NCI-H2196 (cell line): ENCODE data around the gene MTSS2.

Experiments used
- DNase-seq: peaks from one replicate; lab custom pipeline; 2025; ENCODE audit not compliant: unreplicated experiment; lab: John Stamatoyannopoulos, UW

Gene MTSS2, protein sequence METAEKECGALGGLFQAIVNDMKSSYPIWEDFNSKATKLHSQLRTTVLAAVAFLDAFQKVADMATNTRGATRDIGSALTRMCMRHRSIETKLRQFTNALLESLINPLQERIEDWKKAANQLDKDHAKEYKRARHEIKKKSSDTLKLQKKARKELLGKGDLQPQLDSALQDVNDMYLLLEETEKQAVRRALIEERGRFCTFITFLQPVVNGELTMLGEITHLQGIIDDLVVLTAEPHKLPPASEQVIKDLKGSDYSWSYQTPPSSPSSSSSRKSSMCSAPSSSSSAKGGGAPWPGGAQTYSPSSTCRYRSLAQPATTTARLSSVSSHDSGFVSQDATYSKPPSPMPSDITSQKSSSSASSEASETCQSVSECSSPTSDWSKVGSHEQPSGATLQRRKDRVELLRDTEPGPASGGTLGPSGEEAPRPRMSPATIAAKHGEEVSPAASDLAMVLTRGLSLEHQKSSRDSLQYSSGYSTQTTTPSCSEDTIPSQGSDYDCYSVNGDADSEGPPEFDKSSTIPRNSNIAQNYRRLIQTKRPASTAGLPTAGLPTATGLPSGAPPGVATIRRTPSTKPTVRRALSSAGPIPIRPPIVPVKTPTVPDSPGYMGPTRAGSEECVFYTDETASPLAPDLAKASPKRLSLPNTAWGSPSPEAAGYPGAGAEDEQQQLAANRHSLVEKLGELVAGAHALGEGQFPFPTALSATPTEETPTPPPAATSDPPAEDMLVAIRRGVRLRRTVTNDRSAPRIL

DNA sequence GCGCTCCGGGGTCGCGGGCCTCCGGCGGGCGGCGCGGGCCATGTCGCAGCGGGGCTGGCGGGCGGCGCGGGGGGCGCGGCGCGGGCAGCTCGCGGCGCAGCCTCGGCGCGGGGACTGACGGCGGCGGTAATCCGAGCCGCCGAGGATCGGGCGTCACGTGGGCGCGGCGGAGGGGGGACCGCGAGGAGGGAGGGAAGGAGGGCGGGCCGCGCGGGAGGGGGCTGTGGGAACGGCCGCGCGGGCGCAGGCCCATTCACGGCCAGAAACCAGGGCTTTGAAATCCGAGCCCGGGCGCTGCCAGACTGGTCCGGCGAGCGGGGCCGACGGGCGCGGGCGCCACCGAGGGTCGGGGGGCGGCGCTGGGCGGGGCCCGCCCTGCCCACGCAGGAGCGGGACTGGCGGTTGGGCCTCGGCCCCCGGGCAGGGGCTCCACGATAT, at the start of gene MTSS2:
MTSS2 (minus strand) TSS at position 116 of the 438 bp plus-strand sequence. CDS start 262 bp downstream, outside the sequence.
- peak; percentile 81 for DNase-seq

DNA sequence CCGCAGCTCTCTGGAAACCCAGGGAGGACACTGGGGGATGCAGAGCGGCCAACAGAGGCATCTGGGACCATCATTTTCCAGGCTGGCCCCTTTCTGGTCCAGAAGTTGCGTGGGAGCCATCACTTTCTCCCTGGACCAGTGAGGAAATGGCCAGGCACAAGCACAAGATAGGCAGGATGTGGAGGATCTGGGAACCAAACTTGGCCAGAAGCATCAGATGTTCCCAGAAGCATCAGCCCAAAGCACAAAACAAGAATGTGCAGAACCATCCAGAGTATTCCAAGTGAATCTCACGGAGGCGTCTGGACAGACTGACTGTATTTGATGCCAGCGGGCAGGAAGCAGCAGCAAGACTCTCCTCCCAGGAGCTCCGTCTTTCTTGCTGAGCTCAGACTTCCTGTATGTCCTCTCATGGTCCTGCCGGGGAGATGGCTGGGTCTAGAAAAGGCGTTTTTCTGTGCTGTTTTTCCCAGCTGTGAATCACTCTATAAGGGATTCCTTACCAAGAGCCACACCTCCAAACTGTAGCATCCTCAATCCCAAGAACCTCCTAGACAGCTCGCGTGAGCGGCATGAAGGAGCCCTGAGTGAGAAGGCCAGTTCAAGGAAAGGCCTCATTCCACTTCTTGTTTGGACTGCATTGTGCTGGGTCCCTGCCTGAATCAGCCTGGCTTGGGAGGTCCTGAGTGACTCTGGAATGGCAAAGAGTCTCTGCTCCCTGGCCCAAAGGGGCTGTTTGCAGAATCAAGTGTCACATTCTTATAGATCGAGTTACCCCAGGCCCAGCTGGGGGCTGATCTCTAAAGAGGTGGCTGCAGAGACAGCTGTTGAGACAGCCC, 49.5 kb upstream of the MTSS2 start:
- DNase-seq = no peak

DNA sequence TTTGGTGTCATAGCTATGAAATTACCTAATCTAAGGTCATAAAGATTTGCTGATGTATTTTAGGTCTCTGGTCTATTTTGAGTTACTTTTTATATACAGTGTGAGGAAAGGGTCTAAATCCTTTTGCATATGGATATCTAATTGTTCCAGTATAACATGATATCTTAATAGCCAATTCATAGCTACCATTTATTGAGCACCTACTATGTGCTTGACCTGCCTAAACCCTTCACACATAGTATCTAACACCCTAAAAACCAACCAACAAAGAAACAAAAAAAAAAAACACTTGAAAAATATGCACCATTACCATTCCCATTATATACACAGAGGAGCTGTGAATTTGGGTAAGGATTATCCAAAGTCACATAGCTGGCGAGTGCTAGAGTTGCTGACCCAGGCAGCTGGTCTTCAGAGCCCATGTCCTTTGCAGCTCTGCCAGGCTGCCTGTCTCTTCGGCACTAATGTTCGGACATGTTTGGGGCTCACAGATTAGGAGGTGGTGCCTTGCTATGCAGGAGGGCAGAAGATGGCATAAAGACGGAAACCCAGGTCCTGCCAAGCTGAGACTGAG, 48.8 kb upstream of the MTSS2 start:
- DNase-seq = no peak

DNA sequence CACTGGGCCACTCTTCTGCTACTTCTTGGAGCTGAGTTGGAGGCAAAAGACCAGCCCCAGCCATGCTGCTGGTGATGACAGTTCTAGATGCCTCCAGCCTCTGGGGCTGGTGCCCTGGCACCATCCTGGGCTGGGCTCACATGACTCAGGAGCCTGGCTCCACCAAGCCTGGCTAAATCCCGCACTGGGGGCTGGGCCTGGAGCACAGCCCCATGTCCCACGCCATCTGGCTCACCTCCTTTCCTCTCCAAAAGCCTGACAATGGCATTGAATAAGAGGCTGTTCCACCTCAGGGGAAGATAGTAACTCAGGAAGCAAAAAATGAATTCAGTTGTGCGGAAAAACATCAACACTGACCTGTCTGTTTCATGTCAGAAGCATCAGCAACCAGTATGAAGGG, 45.1 kb upstream of the MTSS2 start:
- no peak for DNase-seq

DNA sequence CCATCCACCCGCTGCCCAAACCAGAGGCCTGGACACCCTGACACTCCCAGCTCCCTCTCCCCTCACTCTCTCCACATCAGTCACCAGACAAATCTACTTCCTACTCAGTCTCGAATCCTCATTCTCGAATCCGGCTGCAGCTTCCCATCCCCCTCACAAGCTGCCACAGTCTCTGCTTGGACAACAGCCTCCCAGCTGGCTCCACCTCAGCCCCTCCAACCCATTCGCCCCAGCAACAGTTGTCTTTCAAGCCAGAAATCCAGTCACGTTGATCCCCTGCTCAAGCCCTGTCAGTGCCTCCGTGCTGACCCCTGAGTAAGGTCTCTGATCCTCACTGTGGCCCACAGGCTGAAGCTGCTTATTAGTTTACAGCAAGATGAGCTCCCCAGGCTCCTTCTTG, 44.2 kb upstream of the MTSS2 start:
- DNase-seq = no peak

DNA sequence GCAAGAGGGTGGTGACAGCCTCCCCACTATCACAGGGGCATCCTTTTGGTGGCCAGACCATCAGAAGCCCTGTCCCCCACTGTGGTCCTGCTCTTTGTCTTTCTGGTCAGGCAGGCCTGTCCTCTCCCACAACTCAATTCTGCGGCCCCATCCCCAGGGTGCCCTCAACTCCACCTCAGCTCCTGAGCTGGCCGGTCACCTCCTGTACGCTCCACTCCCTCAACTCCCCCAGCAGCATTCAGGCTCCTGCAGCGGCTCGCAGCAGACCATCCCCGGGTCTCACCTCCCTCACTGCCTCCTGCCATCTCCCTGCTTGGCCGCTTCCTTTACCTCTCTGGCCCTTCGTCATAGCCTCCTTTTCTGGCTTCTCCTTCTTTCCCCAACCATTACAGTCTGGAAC, 43.4 kb upstream of the MTSS2 start:
- DNase-seq = no peak

DNA sequence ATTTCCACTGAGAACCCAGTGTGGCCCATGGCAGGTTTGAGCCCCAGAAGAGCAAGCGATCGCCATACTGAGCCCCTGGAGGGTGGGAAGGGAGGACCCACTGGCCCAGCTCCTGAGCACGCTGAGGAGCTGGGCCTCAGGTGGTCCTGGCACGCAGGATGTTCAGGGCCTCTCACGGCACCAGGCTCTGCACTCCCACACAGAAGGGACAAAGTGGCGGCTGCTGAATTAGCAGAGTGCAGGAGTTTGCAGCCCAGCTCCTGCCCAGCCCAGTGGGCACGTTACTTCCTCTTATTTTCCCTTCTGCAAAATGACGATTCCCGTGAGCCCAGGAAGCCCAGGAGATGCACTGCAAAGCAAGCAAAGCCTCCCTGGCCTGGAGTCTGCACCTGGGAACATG, 42.3 kb upstream of the MTSS2 start:
- DNase-seq = no peak

DNA sequence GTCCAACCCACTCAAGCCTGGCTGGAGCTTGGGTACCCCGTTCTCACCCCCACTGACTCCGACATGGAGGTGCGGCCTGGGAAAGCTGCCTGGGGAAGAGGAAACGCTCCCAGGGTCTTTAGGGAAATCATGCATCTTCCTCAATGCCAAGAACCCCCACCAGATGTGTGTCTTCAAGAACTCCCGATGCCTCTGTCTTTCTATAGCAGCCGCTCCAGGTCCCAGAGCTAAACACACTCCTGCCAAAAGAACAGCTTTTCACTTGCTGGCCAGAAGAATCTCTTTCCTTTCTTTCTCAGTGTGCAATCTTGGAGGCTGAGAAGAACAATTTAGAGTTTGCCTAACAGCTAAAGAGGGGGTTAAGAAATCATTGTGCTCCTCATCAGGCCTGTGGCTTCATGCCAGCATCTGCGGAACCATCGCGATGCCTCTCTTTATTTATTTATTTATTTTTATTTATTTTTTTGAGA, 41.1 kb upstream of the MTSS2 start:
- no peak for DNase-seq

DNA sequence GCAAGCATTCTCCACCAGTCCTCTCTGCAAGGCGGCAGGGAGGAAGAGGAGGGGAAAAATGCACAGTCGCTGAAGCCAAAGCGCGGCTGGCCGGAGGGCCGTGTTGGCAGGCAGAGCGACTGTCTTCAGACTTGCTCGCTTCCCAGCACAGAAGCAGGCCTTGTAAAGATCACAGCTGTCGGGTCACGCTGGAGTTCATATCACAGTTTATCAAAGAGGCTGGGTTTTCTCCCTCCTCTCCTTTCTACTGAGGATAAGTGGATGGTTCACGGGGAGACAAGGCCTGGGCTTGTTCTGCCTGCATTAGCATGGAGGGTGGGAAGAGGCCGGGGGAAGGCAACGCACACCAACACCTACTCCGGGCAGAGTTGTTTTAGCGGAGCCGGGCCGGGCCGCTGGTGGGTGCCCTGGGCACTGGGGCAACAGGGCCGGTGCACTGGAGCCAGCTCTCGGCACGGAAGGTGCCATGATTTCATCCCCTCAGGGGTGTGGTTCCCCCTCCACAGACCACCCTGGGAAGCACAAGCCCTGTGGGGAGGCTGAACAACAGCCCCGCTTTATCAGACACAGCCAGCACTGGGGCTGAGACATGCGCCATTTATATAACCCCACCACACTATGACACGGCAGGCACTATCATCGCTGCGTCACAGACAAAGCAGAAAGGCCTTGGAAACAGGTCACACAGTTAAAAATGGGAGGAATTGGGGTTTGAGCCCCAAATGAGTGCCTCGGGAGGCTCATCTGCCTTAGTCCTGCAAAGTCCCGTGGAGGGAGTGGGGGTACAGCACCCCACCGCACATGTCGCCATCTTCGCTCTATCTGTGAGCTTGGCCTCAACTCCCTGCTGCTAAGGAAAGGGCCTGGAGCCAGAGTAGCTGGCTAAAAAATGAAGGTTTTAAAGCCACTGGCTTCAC, 40.3 kb upstream of the MTSS2 start:
- no peak for DNase-seq

DNA sequence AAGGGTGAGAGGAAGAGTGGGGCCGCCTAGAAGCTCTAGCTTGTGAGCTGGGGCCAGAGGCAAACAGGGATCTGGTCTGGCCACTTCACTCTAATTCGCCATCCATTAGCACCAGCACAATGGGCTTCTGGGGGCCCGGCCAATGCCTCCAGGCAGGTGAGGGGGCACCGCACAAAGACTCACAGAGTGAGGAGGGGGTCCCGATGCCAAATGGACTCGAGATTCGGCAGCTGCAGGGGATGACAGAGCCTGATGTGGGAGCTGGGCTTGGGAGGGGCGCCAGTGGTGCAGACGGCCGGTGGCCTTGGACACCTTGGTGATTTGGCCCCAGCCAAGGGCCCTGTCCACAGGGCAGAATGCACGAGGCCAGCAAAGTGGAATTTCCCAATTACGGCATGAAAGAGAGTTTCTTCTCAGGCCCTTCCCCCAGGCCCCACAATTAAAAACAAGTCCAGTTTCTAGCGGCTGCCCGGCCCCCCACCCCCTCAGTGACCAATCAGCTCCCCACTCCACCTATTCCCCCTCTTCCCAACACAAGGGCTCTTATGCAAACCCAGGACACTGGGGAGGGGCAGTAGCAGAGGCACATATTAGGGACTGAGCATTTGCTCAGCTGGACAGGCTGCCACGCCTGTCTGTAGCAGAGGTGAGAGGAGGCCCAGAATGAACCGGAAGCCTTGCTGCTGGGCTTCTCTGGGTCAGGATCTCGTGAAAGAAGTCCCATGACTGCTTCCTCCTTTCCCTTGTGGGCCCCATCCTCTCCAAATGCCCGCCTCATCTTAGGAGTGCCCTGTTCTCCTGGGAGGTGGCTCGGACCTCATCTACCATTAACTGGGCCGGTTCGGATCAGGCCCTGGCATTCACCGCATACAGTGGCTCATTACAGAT, 39.4 kb upstream of the MTSS2 start:
- DNase-seq = no peak

DNA sequence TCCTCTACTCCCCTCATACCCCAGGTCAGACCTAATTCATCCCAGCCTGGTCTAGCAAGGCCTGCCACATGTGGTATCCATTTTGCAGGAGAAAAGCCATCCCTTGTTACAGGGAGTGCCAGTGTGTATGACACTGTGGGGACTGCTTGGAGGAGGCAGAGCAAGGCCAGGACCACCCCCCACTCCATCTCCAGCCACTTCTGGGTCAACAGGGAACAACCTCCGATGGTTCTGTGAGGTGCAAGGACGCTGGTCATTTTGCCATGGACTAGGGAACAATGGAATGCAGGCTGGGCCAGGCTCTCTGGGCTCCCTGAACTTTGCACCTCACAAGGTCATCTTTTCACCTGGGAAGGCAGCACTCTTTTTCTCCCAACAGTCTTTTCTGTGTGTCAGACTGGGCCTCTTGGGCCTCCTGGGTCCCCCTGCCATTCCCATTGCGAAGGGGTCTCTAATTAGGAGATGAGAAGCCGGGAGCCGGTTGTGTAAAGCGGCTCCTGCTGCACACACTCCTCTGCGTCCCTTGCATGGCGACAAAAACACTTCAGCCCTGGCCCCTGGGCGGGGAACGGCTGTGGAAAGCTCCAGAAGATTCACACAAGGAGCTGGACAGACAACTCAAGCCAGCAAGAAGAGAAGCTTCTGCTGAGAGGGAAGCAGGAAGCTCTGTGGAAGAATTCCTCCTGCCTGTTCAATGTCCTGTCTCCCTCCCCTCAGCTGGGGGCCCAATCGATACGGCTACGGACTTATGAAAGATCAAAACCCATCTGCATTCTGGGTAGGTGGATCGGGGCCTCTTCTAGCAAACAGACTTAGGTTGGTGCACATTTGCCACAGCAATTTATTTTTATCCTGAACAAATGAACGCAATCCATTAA, 38.5 kb upstream of the MTSS2 start:
- DNase-seq = no peak

DNA sequence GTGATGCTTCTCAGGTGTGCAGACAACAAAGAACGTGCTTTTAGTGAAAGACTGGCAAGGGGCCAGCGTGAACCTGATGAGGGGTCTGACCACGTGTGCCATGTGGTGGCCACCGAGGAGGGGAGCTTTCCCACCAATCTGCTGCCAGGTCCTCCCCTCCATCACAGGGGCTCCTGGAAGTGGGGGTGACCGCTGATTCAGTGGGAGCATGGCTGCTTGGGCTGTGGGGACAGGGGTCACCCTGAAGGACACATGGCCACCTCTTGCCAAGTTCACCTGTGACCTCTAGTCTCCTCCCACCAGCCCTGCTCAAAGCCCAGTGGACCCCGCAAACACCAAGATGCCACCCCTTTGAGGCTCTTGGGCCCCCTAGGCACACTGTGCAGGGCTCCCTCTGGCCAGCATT, 37.9 kb upstream of the MTSS2 start:
- DNase-seq = no peak

DNA sequence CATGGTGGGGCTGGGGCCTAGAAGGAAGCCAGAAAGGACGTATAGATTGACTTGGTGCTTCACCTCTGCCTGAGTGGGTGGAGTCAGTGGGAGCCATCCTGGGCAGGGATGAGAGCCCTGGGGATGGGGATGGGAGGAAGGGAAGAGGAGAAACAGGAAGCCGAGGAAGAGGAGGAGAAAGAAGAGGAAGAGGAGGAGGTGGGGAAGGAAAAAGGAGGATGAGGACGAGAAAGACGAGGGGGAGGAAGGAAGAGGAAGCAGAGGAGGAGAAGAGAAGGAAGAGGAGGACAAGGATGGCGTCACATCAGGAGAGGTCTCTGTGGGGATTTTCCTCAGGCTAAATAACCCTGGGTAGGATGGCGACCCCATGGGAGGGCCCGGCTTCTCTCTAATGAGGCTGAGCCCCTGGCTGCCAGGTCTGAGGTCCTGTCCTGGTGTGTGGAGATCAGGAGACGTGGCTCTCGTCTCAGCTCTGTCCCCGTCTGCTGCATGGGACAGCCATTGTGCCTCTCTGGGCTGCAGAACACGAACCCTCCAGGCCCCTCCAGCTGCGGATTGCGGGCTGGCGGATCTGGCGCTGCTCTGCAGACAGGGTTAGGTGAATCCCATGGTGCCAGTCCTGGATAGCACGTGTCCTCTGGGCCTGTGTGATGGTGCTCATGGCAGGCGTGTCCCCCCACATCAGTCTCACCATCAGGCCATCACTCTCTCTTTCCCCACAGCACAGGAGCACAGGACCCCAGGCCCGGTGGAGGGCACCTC, 35.5 kb upstream of the MTSS2 start:
- no peak for DNase-seq

DNA sequence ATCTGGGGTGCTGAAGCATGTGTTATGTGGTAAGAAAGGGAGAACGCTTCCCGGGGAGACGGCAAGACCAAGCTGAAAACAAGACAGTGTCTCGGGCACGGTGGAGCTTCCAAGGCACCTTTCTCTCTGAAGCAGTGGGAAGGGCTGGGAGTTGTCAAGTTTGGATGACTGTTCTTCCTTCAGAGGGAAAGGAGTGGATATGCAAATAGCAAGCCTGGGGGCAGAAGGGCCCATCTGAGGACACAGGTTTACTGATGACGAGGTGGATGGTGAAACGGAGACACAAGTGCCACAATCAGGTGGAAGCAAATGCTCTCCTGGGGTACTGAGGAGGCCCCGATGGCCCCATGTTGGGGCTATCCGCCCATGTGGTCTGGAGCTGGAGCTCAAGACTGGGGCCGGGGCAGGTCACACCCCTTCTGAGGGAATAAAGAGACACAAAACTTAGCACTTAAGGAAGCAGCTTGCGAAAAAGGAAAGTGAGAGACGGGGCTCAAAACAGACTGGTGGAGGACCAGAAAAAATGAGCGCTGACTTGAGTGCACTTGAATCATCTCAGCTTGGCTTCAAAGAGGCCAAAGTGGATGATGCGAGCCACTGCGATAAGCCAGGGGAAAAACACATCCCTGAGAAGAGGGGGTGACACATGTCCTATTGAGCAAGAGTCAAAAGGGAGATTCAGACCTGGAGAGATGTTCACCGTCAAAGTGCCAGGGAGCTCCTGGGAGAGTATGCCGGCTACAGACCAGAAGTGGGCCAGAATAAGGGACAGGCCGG, 34.8 kb upstream of the MTSS2 start:
- DNase-seq = no peak

DNA sequence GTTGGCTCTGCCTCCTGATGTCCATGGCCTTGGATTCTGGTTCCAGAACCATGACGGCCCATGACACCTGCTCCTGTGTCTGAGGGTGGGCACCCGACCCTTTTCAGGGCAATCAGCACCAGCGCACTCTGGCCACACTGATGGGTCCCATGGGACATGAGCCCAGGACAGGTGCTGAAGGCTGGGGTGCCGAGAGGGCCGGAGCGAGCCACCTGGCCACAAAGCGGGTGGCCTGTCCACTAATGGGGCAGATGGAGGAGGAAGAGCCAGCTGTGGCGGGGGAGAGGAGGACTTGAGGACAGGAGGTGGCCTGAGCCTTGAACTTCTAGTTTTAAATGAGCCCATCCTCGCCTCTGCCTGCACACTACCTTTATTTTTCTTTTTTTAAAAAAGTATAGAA, 31.2 kb upstream of the MTSS2 start:
- no peak for DNase-seq

DNA sequence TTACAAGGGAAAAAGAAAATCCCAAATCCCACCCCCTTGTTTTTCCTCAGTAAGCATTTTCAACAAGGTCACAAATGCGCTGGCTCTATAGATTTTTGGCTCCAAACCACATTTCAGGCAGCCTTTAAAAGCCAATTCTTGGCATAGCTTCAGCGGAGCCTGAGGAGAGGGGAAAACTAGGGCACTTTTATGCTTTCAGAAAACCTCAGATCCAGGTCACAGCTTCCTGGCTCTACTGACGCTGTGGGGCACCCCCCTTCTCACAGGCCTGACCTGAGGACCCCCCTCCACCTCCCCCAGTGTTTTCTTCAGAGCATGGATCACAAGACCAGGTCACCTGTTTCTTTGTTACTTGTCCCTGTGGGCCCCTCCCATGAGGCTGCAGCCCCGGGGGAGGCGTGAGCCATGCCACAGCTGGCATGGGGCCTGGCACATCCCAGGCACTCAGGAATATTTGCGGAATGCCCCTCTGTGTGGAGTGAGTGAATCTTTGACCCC, 30.1 kb upstream of the MTSS2 start:
- peak; percentile 38 for DNase-seq
